Right forelimb (tissue), 1 donor: Measurements from ENCODE around the gene NCR1.
"Not testable (repeated sequence)": the region's sequence is repeated elsewhere in the genome, so short reads cannot be mapped to it uniquely, and the experiment has no call there.

ENCODE experiments used
- DNase-seq: peaks from one replicate; pipeline ENCODE4 v3.0.0-alpha.2; 2018

The NCR1 gene

DNA sequence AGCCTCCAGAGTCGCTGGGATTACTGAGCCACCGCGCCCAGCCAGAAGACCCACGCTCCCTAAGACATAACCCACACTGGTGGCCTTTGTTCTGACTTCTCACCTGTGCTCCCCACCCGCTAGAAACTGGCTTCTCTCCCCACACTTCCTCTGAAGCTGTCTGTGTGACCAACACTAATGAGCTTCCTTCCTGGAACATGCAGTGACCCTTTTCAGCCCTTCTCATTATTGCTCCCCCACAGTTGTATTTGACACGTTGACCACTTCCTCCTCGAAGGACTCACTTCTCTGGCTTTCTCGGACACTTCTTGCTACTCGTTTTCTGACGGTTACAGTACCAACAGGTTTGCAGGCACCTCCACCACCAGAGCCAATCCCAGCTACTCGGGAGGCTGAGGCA lies 10.9 kb downstream of the NCR1 start:
- no peak for DNase-seq

DNA sequence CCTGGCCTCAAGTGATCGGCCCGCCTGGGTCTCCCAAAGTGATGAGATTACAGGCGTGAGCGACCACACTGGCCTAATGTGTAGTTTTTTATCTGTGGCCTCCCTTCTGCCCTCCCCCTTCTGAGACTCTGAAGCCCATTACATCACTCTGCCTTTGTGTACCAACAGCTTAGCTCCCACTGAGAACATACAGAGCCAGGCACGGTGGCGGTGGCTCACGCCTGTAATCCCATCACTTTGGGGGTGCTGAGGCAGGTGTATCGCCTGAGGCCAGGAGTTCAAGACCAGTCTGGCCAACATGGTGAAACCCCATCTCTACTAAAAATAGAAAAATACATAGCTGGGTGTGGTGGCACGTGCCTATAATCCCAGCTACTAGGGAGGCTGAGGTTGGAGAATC lies 12.6 kb downstream of the NCR1 start:
- DNase-seq, result no peak

DNA sequence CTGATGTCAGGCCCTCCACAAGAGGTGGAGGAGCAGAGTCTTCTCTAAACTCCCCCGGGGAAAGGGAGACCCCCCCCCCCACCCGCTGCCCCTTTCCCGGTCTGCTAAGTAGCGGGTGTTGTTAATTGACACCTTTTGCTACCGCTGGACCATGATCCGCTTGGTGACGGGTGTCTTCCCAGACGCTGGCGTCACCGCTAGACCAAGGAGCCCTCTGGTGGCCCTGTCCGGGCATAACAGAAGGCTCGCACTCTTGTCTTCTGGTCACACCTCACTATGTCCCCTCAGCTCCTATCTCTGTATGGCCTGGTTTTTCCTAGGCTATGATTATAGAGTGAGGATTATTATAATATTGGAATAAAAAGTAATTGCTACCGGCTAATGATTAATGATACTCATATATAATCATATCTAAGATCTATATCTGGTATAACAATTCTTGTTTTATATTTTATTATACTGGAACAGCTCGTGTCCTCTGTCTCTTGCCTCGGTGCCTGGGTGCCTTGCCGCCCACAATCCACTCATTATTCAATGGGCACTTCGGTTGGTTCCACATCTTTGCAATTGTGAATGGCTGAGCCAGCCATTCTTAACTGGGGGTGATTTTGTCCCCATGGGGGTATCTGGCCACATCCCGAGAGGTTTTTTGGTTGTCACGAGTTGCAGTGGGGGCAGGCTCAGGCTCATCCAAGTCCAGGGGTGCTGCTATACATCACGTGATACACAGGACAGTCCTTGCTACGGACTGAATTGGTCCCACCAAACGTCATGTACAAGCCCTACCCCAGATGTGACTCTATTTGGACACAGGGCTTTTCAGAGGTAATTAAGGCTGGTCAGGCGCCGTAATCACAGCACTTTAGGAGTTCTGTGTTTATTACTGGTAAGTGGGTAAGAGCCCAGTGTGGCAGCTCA lies 14.0 kb downstream of the NCR1 start:
- not testable (repeated sequence) for DNase-seq

DNA sequence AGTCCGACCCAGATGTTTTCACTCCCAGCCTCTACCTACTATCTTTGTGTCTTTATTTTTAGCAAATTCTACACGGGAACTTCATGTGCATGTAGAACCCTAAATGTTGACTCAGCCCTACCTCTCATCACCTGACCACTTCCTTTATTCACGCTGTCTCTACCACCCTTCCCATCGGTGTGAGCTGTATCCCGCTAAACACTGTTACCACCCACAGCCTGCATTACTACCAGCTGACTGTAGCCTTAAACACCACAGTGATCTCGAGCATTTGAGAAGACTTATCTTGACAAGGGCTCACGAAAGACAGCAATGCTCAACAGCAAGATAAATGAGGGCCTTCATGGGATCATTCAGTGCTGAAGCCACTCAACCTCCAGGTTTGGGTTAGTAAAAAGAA lies 15.1 kb downstream of the NCR1 start:
- no peak for DNase-seq

DNA sequence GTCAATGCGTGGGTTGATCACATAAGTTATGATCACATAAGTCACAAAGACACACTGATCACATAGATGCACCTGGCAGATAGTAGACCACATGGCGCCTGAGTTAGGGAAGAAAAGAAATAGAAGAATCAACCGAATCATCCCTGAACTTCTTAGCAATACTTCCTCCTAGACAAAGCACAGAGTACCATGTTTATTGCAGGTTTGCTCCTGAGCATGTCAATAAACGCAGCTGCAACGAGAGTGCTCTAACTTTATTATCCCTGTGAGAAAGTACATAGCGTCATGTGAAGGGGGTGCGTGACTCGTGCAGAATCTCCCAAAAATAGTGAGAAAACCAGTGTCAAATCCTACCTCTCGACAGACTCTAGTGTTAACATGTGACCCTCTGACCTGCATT lies 17.3 kb downstream of the NCR1 start:
- DNase-seq, result no peak

DNA sequence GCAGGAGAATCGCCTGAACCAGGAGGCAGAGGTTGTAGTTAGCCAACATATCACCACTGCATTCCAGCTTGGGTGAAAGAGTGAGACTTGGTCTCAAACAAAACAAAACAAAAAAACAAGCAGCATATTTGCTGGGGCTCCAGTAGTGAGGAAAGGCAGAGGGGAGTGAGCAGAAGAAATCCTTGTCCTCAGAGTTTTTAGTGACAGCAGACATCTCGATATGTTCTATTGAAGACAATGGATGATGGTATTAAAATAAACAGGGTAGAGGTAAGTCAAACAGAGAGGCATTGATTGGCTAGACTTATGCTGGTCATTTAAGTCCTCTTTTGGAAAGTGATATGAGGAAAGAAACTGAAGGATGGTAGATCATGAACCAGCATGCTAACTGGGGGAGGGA lies 22.4 kb downstream of the NCR1 start:
- no peak for DNase-seq

DNA sequence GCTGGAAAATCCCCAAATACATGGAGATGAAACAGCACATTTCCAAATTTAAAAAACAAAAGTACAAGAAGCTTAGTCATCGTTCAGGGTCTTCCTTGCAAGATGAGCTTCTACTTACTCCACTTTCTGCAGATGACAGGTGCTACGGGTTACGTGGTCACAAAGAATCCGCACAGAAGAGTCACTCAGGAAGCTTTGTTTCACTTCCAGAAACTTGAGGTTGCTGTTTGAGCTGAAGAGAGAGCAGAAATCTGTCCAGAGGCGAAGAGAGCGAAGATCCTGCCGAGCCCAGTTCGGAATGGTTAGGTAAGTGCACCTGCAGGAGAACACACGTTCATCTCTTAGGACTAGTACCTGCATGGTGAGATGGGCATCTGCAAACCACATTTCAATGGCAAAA lies 32.0 kb downstream of the NCR1 start:
- no peak for DNase-seq

DNA sequence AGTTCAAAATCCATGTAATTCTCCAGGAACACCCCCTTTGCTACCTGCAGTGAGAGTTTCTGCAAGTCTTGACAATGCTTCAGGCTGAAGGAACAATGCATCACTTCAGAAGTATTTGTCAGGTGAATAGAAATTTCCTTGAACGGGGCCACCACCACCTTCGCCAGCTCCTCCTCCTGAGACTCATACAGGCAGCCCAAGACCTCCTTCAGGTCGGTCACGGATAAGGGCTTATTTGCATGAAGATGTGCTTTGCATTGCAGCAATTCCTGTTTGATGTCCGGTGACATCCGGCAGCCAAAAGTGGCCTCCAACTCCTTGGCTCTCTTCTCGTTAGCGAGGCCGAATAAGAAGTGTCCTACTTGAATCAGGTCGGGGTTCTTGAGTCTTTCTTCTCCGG lies 33.0 kb downstream of the NCR1 start:
- DNase-seq, result no peak

DNA sequence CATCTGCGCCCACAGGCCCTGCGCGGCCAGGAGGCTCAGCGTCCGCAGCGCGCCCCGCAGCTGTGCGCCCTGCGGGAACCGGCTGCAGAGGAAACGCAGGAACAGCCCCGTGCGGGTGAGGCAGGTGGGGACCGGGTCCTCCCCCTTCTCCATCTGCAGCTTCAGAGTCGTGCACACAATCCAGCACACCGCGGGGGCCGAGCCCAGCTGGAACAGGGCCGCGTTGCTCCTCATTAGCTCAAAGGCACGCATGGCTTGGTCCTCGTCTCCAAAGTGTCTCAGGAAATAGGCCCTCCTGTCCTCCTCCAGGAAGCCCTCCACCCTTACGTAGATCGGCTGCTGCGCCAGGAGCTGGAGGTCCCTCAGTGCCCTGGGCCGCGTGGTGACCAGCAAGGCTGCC lies 33.6 kb downstream of the NCR1 start:
- DNase-seq, result not testable (repeated sequence)

DNA sequence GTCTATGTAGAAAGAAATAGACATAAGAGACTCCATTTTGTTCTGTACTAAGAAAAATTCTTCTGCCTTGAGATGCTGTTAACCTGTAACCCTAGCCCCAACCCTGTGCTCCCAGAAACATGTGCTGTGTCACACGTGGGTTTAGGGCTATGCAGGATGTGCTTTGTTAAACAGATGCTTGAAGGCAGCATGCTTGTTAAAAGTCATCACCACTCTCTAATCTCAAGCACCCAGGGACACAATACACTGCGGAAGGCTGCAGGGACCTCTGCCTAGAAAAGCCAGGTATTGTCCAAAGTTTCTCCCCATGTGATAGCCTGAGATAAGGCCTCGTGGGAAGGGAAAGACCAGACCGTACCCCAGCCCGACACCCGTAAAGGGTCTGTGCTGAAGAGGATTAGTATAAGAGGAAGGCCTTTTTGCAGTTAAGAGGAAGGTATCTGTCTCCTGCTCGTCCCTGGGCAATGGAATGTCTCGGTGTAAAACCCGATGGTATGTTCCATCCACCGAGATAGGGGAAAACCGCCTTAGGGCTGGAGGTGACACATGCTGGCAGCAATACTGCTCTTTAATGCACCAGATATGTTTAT lies 37.9 kb downstream of the NCR1 start:
- DNase-seq, result not testable (repeated sequence)

DNA sequence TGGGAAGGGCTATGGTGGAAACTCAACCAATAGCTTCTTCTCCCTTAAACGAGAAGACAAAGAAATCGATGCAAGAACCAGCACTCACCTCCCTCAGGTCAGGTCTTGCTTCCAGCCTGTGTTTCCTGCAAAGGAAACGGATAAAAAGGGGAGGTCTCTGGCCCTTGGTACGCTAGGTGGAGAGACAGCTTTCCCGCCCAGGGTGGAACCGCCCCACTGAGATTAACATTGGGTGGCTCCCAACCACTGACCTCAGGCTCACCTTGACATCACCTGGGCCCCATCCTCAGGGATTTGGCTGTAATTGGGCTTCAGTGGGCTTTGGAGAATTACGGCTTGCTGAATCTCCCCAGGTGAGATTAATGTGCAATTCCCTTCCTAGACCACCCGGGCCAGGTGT lies 41.4 kb downstream of the NCR1 start, which contains the start of gene NLRP7:
NLRP7 (minus strand) TSS at position 150 of the 400 bp plus-strand sequence.
- no peak for DNase-seq

DNA sequence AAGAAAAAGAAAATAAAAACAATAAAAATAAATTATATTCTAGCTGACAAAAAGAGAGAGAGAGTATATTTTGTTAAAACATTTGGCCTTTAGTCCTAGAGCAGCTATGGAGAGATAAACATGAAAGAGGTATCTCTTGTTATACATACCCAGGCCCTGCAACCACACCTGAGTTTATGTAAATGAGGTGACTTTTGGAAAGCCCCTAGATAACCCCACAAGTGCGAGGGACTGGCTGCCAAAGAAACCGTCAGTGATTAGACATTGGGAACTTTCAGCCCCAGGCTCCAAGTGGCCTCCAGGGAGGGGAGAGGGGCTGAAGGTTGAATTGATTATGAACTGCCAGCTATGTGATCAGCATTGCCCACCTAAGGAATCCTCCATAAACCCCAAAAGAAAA lies 43.5 kb downstream of the NCR1 start:
- DNase-seq, result no peak

DNA sequence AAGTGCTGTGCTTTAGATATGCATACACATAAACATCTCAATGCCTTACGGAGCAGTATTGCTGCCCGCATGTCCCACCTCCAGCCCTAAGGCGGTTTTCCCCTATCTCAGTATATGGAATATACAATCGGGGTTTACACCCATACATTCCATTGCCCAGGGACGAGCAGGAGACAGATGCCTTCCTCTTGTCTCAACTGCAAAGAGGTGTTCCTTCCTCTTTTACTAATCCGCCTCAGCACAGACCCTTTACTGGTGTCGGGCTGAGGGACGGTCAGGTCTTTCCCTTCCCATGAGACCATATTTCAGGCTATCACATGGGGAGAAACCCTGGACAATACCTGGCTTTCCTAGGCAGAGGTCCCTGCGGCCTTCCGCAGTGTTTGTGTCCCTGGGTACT lies 44.6 kb downstream of the NCR1 start:
- not testable (repeated sequence) for DNase-seq

DNA sequence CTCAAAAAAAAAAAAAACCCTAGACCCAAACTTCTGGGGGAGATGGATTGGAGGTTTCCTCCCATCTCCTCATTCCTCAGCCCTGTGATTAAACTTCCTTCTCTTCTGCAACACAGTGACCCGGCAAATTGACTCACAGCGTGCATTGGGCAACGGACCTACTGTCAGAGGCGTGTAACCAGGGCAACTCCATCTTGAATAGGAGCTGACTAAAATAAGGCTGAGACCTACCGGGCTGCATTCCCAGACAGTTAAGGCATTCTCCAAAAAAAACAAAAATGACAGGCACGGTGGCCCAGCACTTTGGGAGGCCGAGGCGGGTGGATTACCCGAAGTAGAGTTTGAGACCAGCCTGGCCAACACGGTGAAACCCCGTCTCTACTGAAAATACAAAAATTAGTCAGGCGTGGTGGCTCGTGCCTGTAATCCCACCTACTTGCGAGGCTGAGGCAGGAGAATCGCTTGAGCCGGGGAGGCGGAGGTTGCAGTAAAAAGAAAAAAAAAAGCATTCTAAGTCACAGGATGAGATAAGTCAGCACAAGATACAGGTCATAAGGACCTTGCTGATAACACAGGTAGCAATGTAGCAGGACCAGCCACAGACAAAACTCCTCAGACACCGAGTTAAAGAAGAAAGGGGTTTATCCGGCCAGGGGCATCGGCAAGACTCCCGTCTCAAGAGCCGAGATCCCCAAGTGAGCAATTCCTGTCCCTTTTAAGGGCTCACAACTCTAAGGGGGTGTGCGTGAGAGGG lies 46.8 kb downstream of the NCR1 start:
- no peak for DNase-seq

DNA sequence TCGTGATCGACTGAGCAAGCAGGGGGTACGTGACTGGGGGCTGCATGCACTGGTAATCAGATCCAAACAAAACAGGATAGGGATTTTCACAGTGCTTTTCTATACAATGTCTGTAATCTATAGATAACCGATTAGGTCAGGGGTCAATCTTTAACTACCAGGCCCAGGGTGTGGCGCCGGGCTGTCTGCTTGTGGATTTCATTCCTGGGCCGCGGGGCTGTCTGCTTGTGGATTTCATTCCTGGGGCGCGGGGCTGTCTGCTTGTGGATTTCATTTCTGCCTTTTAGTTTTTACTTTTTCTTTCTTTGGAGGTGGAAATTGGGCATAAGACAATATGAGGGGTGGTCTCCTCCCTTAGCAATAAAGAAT lies 47.4 kb downstream of the NCR1 start:
- not testable (repeated sequence) for DNase-seq

DNA sequence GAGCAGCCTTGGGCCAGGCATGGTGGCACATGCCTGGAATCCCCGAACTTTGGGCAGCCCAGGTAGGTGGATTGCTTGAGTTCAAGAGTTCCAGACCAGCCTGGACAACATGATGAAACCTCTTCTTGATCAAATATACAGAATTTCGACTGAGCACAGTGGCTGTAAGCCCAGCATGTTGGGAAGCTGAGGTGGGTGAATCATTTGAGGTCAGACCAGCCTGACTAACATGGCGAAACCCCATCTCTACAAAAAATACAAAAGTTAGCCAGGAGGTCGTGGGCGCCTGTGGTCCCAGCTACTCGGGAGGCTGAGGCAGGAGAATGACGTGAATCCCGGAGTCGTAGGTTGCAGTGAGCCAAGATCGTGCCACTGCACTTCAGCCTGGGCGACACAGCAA lies 49.4 kb downstream of the NCR1 start:
- DNase-seq, result no peak

DNA sequence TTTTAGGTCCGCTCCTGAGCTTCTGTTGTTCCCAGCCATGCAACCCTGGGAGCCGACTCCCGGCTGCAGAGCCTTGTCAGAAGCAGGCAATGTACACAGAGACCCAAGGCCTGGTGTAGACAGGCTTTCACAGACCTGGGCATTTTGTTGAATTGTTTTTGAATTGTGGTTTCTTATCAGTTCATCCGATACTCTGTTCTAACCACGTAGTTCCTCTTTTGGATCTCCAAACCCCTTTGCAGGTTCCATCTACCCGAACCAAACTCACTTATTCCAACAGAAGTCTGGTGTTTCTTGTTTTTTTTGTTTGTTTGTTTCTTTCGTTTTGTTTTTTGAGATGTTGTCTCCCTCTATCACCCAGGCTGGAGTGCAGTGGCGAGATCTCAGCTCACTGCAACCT lies 53.9 kb downstream of the NCR1 start:
- DNase-seq, result no peak
